ENCODE measurements around the gene MRM2.

MRM2 gene

GRCh38 chr7:2264158-2264557 lies 22.2 kb upstream of the MRM2 start:
- no peak for DNase-seq

- no peak for DNase-seq
Measured at GRCh38 chr7:2263176-2263575, 21.2 kb upstream of the MRM2 start.

GRCh38 chr7:2261611-2262010 lies 19.6 kb upstream of the MRM2 start:
- DNase-seq: no peak

- no peak for DNase-seq
Measured at GRCh38 chr7:2260820-2261219, 18.8 kb upstream of the MRM2 start.

GRCh38 chr7:2259480-2259879 lies 17.5 kb upstream of the MRM2 start:
- no peak for DNase-seq

GRCh38 chr7:2258661-2259365 lies 16.8 kb upstream of the MRM2 start:
- DNase-seq: no peak

GRCh38 chr7:2257651-2258050 lies 15.6 kb upstream of the MRM2 start:
- DNase-seq: no peak

- no peak for DNase-seq
Measured at GRCh38 chr7:2257046-2257551, 15.1 kb upstream of the MRM2 start.

GRCh38 chr7:2256306-2257045 lies 14.5 kb upstream of the MRM2 start:
- no peak for DNase-seq

- DNase-seq: no peak
Measured at GRCh38 chr7:2255145-2256139, 13.4 kb upstream of the MRM2 start.

- no peak for DNase-seq
Measured at GRCh38 chr7:2254429-2255144, 12.6 kb upstream of the MRM2 start.

- no peak for DNase-seq
Measured at GRCh38 chr7:2253525-2254244, 11.7 kb upstream of the MRM2 start.

- no peak for DNase-seq
Measured at GRCh38 chr7:2253021-2253420, 11.0 kb upstream of the MRM2 start.

GRCh38 chr7:2251841-2252771 lies 10.1 kb upstream of the MRM2 start:
- no peak for DNase-seq

GRCh38 chr7:2251381-2251780 lies 9.4 kb upstream of the MRM2 start:
- DNase-seq: no peak

- no peak for DNase-seq
Measured at GRCh38 chr7:2249744-2250323, 7.8 kb upstream of the MRM2 start.

- DNase-seq: no peak
Measured at GRCh38 chr7:2248984-2249694, 7.1 kb upstream of the MRM2 start.

- no peak for DNase-seq
Measured at GRCh38 chr7:2247141-2247995, 5.4 kb upstream of the MRM2 start.
